Measurements from ENCODE around the gene CLDN20.

Gene CLDN20

GRCh38 chr6:155276638-155277037 lies 12.8 kb downstream of the CLDN20 start:
- H2BK5ac ChIP-seq (ENCODE audit: low read length), result no peak overlapping the region
- no peak overlapping the region for H2AK5ac ChIP-seq (ENCODE audit: low read length)
- peaks cover 2% of the 10 kb centered on the region for H3K4me1 ChIP-seq (ENCODE audit: control insufficient read depth, low read depth, low read length)
- H4K5ac ChIP-seq (ENCODE audit: low read length), result no peak overlapping the region
- no peak for DNase-seq
- H3K56ac ChIP-seq (ENCODE audit: low read length), result no peak overlapping the region
- H3K27me3 ChIP-seq (ENCODE audit: insufficient read depth, low read length, poor library complexity), result no peaks in the 10 kb centered on the region
- no peak overlapping the region for H3K18ac ChIP-seq (ENCODE audit: low read length)
- no peak overlapping the region for H2BK15ac ChIP-seq (replicated peaks; ENCODE audit: low read depth)
- no peaks in the 10 kb centered on the region for H3K36me3 ChIP-seq (ENCODE audit: control insufficient read depth, insufficient read depth, low read length)
- H3K4me3 ChIP-seq (ENCODE audit: low read length), result no peak overlapping the region
- H3K23ac ChIP-seq (ENCODE audit: low read length), result no peak overlapping the region
- H3K79me1 ChIP-seq (ENCODE audit: low read length), result no peaks in the 10 kb centered on the region
- H3K27ac ChIP-seq (ENCODE audit: low read depth, low read length), result no peak overlapping the region
- no peak overlapping the region for H3K4ac ChIP-seq (ENCODE audit: low read depth, low read length)
- no peaks in the 10 kb centered on the region for H3K79me2 ChIP-seq (ENCODE audit: control insufficient read depth, insufficient read depth, low read length)
- H4K8ac ChIP-seq (ENCODE audit: low read depth, low read length), result no peak overlapping the region
- H2BK120ac ChIP-seq (ENCODE audit: low read depth, low read length), result no peak overlapping the region
- no peak overlapping the region for H3K9ac ChIP-seq (ENCODE audit: low read length)
- no peak overlapping the region for H3K4me2 ChIP-seq (ENCODE audit: low read length)

- Histone ChIP-seq H3K23ac (ENCODE audit: low read length) (no peak overlapping the region), H3K18ac (ENCODE audit: low read length) (no peak overlapping the region), H3K79me1 (ENCODE audit: low read length) (no peaks in the 10 kb centered on the region), H3K36me3 (ENCODE audit: control insufficient read depth, insufficient read depth, low read length) (no peaks in the 10 kb centered on the region), H2AK5ac (ENCODE audit: low read length) (no peak overlapping the region), H3K27me3 (ENCODE audit: insufficient read depth, low read length, poor library complexity) (no peaks in the 10 kb centered on the region), H3K56ac (ENCODE audit: low read length) (no peak overlapping the region), H3K4me1 (ENCODE audit: control insufficient read depth, low read depth, low read length) (peaks cover under 1% of the 10 kb centered on the region), H3K27ac (ENCODE audit: low read depth, low read length) (no peak overlapping the region), H2BK15ac (replicated peaks; ENCODE audit: low read depth) (no peak overlapping the region), H3K9ac (ENCODE audit: low read length) (no peak overlapping the region), H3K4ac (ENCODE audit: low read depth, low read length) (no peak overlapping the region), H3K79me2 (ENCODE audit: control insufficient read depth, insufficient read depth, low read length) (no peaks in the 10 kb centered on the region), H4K8ac (ENCODE audit: low read depth, low read length) (no peak overlapping the region), H2BK5ac (ENCODE audit: low read length) (no peak overlapping the region), H3K4me2 (ENCODE audit: low read length) (no peak overlapping the region), H2BK120ac (ENCODE audit: low read depth, low read length) (no peak overlapping the region), H3K4me3 (ENCODE audit: low read length) (no peak overlapping the region), H4K5ac (ENCODE audit: low read length) (no peak overlapping the region)
- no CpG with 5 or more reads among the region's 5 CpGs for WGBS (ENCODE audit: extremely low coverage, insufficient coverage, low lambda C conversion rate)
- DNase-seq, result no peak
These were observed 14.7 kb downstream of the CLDN20 start for GRCh38 chr6:155278319-155279049.

GRCh38 chr6:155284775-155285174 lies 21.0 kb downstream of the CLDN20 start:
- Histone ChIP-seq H3K4me1 (ENCODE audit: control insufficient read depth, low read depth, low read length) (no peaks in the 10 kb centered on the region), H3K79me2 (ENCODE audit: control insufficient read depth, insufficient read depth, low read length) (no peaks in the 10 kb centered on the region), H3K27me3 (ENCODE audit: insufficient read depth, low read length, poor library complexity) (no peaks in the 10 kb centered on the region), H3K4me3 (ENCODE audit: low read length) (no peak overlapping the region), H3K23ac (ENCODE audit: low read length) (no peak overlapping the region), H4K8ac (ENCODE audit: low read depth, low read length) (no peak overlapping the region), H3K4me2 (ENCODE audit: low read length) (no peak overlapping the region), H2BK120ac (ENCODE audit: low read depth, low read length) (no peak overlapping the region), H3K9ac (ENCODE audit: low read length) (no peak overlapping the region), H3K36me3 (ENCODE audit: control insufficient read depth, insufficient read depth, low read length) (peaks cover 2% of the 10 kb centered on the region), H3K79me1 (ENCODE audit: low read length) (no peaks in the 10 kb centered on the region), H4K5ac (ENCODE audit: low read length) (no peak overlapping the region), H3K4ac (ENCODE audit: low read depth, low read length) (no peak overlapping the region), H2AK5ac (ENCODE audit: low read length) (no peak overlapping the region), H2BK5ac (ENCODE audit: low read length) (no peak overlapping the region), H3K18ac (ENCODE audit: low read length) (no peak overlapping the region), H2BK15ac (replicated peaks; ENCODE audit: low read depth) (no peak overlapping the region), H3K27ac (ENCODE audit: low read depth, low read length) (no peak overlapping the region), H3K56ac (ENCODE audit: low read length) (no peak overlapping the region)
- no CpG with 5 or more reads among the region's 4 CpGs for WGBS (ENCODE audit: extremely low coverage, insufficient coverage, low lambda C conversion rate)
- DNase-seq, result no peak

- Histone ChIP-seq H2BK5ac (ENCODE audit: low read length) (no peak overlapping the region), H2AK5ac (ENCODE audit: low read length) (no peak overlapping the region), H3K4me1 (ENCODE audit: control insufficient read depth, low read depth, low read length) (peaks cover 2% of the 10 kb centered on the region), H3K18ac (ENCODE audit: low read length) (no peak overlapping the region), H4K5ac (ENCODE audit: low read length) (no peak overlapping the region), H3K56ac (ENCODE audit: low read length) (no peak overlapping the region), H3K23ac (ENCODE audit: low read length) (no peak overlapping the region), H3K79me1 (ENCODE audit: low read length) (peaks cover 2% of the 10 kb centered on the region), H3K4me2 (ENCODE audit: low read length) (no peak overlapping the region), H3K4me3 (ENCODE audit: low read length) (no peak overlapping the region), H3K4ac (ENCODE audit: low read depth, low read length) (no peak overlapping the region), H3K27me3 (ENCODE audit: insufficient read depth, low read length, poor library complexity) (no peaks in the 10 kb centered on the region), H2BK120ac (ENCODE audit: low read depth, low read length) (no peak overlapping the region), H3K79me2 (ENCODE audit: control insufficient read depth, insufficient read depth, low read length) (no peaks in the 10 kb centered on the region), H3K9ac (ENCODE audit: low read length) (no peak overlapping the region), H2BK15ac (replicated peaks; ENCODE audit: low read depth) (no peak overlapping the region), H3K27ac (ENCODE audit: low read depth, low read length) (no peak overlapping the region), H3K36me3 (ENCODE audit: control insufficient read depth, insufficient read depth, low read length) (peaks cover 2% of the 10 kb centered on the region), H4K8ac (ENCODE audit: low read depth, low read length) (no peak overlapping the region)
- no CpG with 5 or more reads among the region's 2 CpGs for WGBS (ENCODE audit: extremely low coverage, insufficient coverage, low lambda C conversion rate)
- DNase-seq, result no peak
These were observed 23.9 kb downstream of the CLDN20 start for GRCh38 chr6:155287762-155288161.

GRCh38 chr6:155290491-155290890 lies 26.7 kb downstream of the CLDN20 start:
- H2BK15ac ChIP-seq (replicated peaks; ENCODE audit: low read depth), result no peak overlapping the region
- no peak overlapping the region for H2BK5ac ChIP-seq (ENCODE audit: low read length)
- no peak overlapping the region for H3K23ac ChIP-seq (ENCODE audit: low read length)
- peaks cover 2% of the 10 kb centered on the region for H3K79me1 ChIP-seq (ENCODE audit: low read length)
- H4K5ac ChIP-seq (ENCODE audit: low read length), result no peak overlapping the region
- H3K27me3 ChIP-seq (ENCODE audit: insufficient read depth, low read length, poor library complexity), result no peaks in the 10 kb centered on the region
- no peak overlapping the region for H3K4ac ChIP-seq (ENCODE audit: low read depth, low read length)
- no peaks in the 10 kb centered on the region for H3K79me2 ChIP-seq (ENCODE audit: control insufficient read depth, insufficient read depth, low read length)
- peaks cover 2% of the 10 kb centered on the region for H3K36me3 ChIP-seq (ENCODE audit: control insufficient read depth, insufficient read depth, low read length)
- no peak overlapping the region for H3K9ac ChIP-seq (ENCODE audit: low read length)
- no peak overlapping the region for H3K4me2 ChIP-seq (ENCODE audit: low read length)
- WGBS (ENCODE audit: extremely low coverage, insufficient coverage, low lambda C conversion rate), result no CpG with 5 or more reads among the region's 5 CpGs
- no peak overlapping the region for H3K4me3 ChIP-seq (ENCODE audit: low read length)
- no peak overlapping the region for H3K56ac ChIP-seq (ENCODE audit: low read length)
- no peak overlapping the region for H4K8ac ChIP-seq (ENCODE audit: low read depth, low read length)
- H2BK120ac ChIP-seq (ENCODE audit: low read depth, low read length), result no peak overlapping the region
- H3K4me1 ChIP-seq (ENCODE audit: control insufficient read depth, low read depth, low read length), result peaks cover 2% of the 10 kb centered on the region
- no peak overlapping the region for H3K18ac ChIP-seq (ENCODE audit: low read length)
- peak overlapping the region; percentile 66 for H3K27ac ChIP-seq (ENCODE audit: low read depth, low read length)
- H2AK5ac ChIP-seq (ENCODE audit: low read length), result no peak overlapping the region
- no peak for DNase-seq

- no peaks in the 10 kb centered on the region for H3K79me2 ChIP-seq (ENCODE audit: control insufficient read depth, insufficient read depth, low read length)
- no peak overlapping the region for H3K4me2 ChIP-seq (ENCODE audit: low read length)
- H3K4me1 ChIP-seq (ENCODE audit: control insufficient read depth, low read depth, low read length), result peaks cover 2% of the 10 kb centered on the region
- peaks cover 2% of the 10 kb centered on the region for H3K36me3 ChIP-seq (ENCODE audit: control insufficient read depth, insufficient read depth, low read length)
- no peak for DNase-seq
- peak overlapping the region; percentile 22 for H3K27ac ChIP-seq (ENCODE audit: low read depth, low read length)
- H3K4me3 ChIP-seq (ENCODE audit: low read length), result no peak overlapping the region
- H4K5ac ChIP-seq (ENCODE audit: low read length), result no peak overlapping the region
- no peak overlapping the region for H3K56ac ChIP-seq (ENCODE audit: low read length)
- no peaks in the 10 kb centered on the region for H3K27me3 ChIP-seq (ENCODE audit: insufficient read depth, low read length, poor library complexity)
- H2BK5ac ChIP-seq (ENCODE audit: low read length), result no peak overlapping the region
- H2BK120ac ChIP-seq (ENCODE audit: low read depth, low read length), result no peak overlapping the region
- H3K9ac ChIP-seq (ENCODE audit: low read length), result no peak overlapping the region
- no peak overlapping the region for H4K8ac ChIP-seq (ENCODE audit: low read depth, low read length)
- H2BK15ac ChIP-seq (replicated peaks; ENCODE audit: low read depth), result no peak overlapping the region
- WGBS (ENCODE audit: extremely low coverage, insufficient coverage, low lambda C conversion rate), result no CpG with 5 or more reads among the region's 3 CpGs
- no peak overlapping the region for H3K4ac ChIP-seq (ENCODE audit: low read depth, low read length)
- H3K18ac ChIP-seq (ENCODE audit: low read length), result no peak overlapping the region
- H3K79me1 ChIP-seq (ENCODE audit: low read length), result peaks cover 2% of the 10 kb centered on the region
- no peak overlapping the region for H3K23ac ChIP-seq (ENCODE audit: low read length)
- no peak overlapping the region for H2AK5ac ChIP-seq (ENCODE audit: low read length)
These were observed 27.5 kb downstream of the CLDN20 start for GRCh38 chr6:155291291-155291690.
